SJCRH30 (cell line): ENCODE measurements around the gene CSRNP3. TPM values are rescaled to one million over a fixed set of nuclear protein-coding genes. Genes with fewer than 3 reads are reported as not detected.

Source experiments
- DNase-seq, 2 experiments: peaks; one replicate each; pipeline ENCODE4 v3.0.0-alpha.2; 2015 to 2020
- H3K27ac ChIP-seq: fragments of 250-450 bp; sonication (Bioruptor Pico); 2 replicates; pipeline ENCODE4 v1.5.1; 2020; ENCODE audit warnings: mild to moderate bottlenecking, moderate library complexity
- H3K27me3 ChIP-seq: fragments of 250-450 bp; sonication (Bioruptor Pico); 2 replicates; pipeline ENCODE4 v1.5.1; 2020; ENCODE audit warnings: mild to moderate bottlenecking, moderate library complexity
- H3K36me3 ChIP-seq: fragments of 250-450 bp; sonication (Bioruptor Pico); 2 replicates; pipeline ENCODE4 v1.5.1; 2020; ENCODE audit warnings: mild to moderate bottlenecking, moderate library complexity
- H3K4me1 ChIP-seq: fragments of 250-450 bp; sonication (Bioruptor Pico); 2 replicates; pipeline ENCODE4 v1.5.1; 2020; ENCODE audit warnings: mild to moderate bottlenecking, moderate library complexity
- H3K4me3 ChIP-seq: fragments of 250-450 bp; sonication (Bioruptor Pico); 2 replicates; pipeline ENCODE4 v1.5.1; 2020; ENCODE audit warnings: mild to moderate bottlenecking, moderate library complexity
- H3K9me3 ChIP-seq: fragments of 250-450 bp; sonication (Bioruptor Pico); replicated peaks from 2 replicates; pipeline ENCODE4 v1.5.1; 2020; ENCODE audit warnings: mild to moderate bottlenecking, moderate library complexity
- total RNA-seq: library from RNA; depleted of rRNA; stranded (reverse); fragments of >200 nt; shearing (Covaris generic); gene quantifications from 2 replicates; pipeline ENCODE4 v1.2.3, GENCODE V29; 2014

Gene CSRNP3
- total RNA-seq, 1 experiment from 2014 or later = 2.9 TPM

GRCh38 chr2:165610591-165611029 lies 141.1 kb downstream of the CSRNP3 start:
- Histone ChIP-seq H3K36me3 (no peaks in the 10 kb centered on the region), H3K9me3 (no peaks in the 10 kb centered on the region), H3K27ac (no peak overlapping the region), H3K27me3 (no peaks in the 10 kb centered on the region), H3K4me3 (no peak overlapping the region), H3K4me1 (no peaks in the 10 kb centered on the region)
- peak in 1 of 2 experiments; percentile 5 for DNase-seq

GRCh38 chr2:165617741-165618481 lies 148.4 kb downstream of the CSRNP3 start:
- Histone ChIP-seq H3K4me1 (no peaks in the 10 kb centered on the region), H3K36me3 (no peaks in the 10 kb centered on the region), H3K27ac (no peak overlapping the region), H3K27me3 (no peaks in the 10 kb centered on the region), H3K9me3 (no peaks in the 10 kb centered on the region), H3K4me3 (no peak overlapping the region)
- DNase-seq = peak in 1 of 2 experiments; percentile 7

- Histone ChIP-seq H3K9me3 (no peaks in the 10 kb centered on the region), H3K4me3 (no peak overlapping the region), H3K36me3 (no peaks in the 10 kb centered on the region), H3K27ac (no peak overlapping the region), H3K4me1 (no peaks in the 10 kb centered on the region), H3K27me3 (no peaks in the 10 kb centered on the region)
- DNase-seq = no peak
Observed at GRCh38 chr2:165618806-165619205, 149.3 kb downstream of the CSRNP3 start.

GRCh38 chr2:165621086-165621560 lies 151.6 kb downstream of the CSRNP3 start:
- Histone ChIP-seq H3K4me3 (no peak overlapping the region), H3K4me1 (no peaks in the 10 kb centered on the region), H3K27me3 (no peaks in the 10 kb centered on the region), H3K9me3 (no peaks in the 10 kb centered on the region), H3K36me3 (no peaks in the 10 kb centered on the region), H3K27ac (no peak overlapping the region)
- no peak for DNase-seq

GRCh38 chr2:165623161-165623560 lies 153.7 kb downstream of the CSRNP3 start:
- H3K27me3 ChIP-seq = no peaks in the 10 kb centered on the region
- H3K9me3 ChIP-seq = no peaks in the 10 kb centered on the region
- no peaks in the 10 kb centered on the region for H3K36me3 ChIP-seq
- H3K27ac ChIP-seq = no peak overlapping the region
- H3K4me3 ChIP-seq = no peak overlapping the region
- H3K4me1 ChIP-seq = no peaks in the 10 kb centered on the region
- no peak for DNase-seq

- no peaks in the 10 kb centered on the region for H3K9me3 ChIP-seq
- H3K36me3 ChIP-seq = no peaks in the 10 kb centered on the region
- no peaks in the 10 kb centered on the region for H3K4me1 ChIP-seq
- H3K27me3 ChIP-seq = no peaks in the 10 kb centered on the region
- H3K4me3 ChIP-seq = no peak overlapping the region
- no peak overlapping the region for H3K27ac ChIP-seq
- no peak for DNase-seq
Observed at GRCh38 chr2:165623783-165624469, 154.4 kb downstream of the CSRNP3 start.

GRCh38 chr2:165624470-165624800 lies 154.9 kb downstream of the CSRNP3 start:
- H3K4me1 ChIP-seq = no peaks in the 10 kb centered on the region
- no peak overlapping the region for H3K27ac ChIP-seq
- H3K9me3 ChIP-seq = no peaks in the 10 kb centered on the region
- no peak overlapping the region for H3K4me3 ChIP-seq
- DNase-seq = no peak
- H3K36me3 ChIP-seq = no peaks in the 10 kb centered on the region
- H3K27me3 ChIP-seq = no peaks in the 10 kb centered on the region

- H3K27ac ChIP-seq = no peak overlapping the region
- H3K4me3 ChIP-seq = no peak overlapping the region
- no peaks in the 10 kb centered on the region for H3K4me1 ChIP-seq
- H3K9me3 ChIP-seq = no peaks in the 10 kb centered on the region
- H3K27me3 ChIP-seq = no peaks in the 10 kb centered on the region
- DNase-seq = no peak
- no peaks in the 10 kb centered on the region for H3K36me3 ChIP-seq
Observed at GRCh38 chr2:165627470-165627869, 158.0 kb downstream of the CSRNP3 start.

GRCh38 chr2:165629776-165630175 lies 160.3 kb downstream of the CSRNP3 start:
- Histone ChIP-seq H3K27me3 (no peaks in the 10 kb centered on the region), H3K4me3 (no peak overlapping the region), H3K4me1 (peaks cover 9% of the 10 kb centered on the region), H3K9me3 (no peaks in the 10 kb centered on the region), H3K27ac (no peak overlapping the region), H3K36me3 (no peaks in the 10 kb centered on the region)
- no peak for DNase-seq

- Histone ChIP-seq H3K4me3 (no peak overlapping the region), H3K36me3 (no peaks in the 10 kb centered on the region), H3K4me1 (peaks cover 14% of the 10 kb centered on the region), H3K27me3 (no peaks in the 10 kb centered on the region), H3K27ac (no peak overlapping the region), H3K9me3 (no peaks in the 10 kb centered on the region)
- no peak for DNase-seq
Observed at GRCh38 chr2:165630236-165630635, 160.7 kb downstream of the CSRNP3 start.

GRCh38 chr2:165631089-165631488 lies 161.6 kb downstream of the CSRNP3 start:
- Histone ChIP-seq H3K4me1 (peaks cover 21% of the 10 kb centered on the region), H3K9me3 (no peaks in the 10 kb centered on the region), H3K27ac (no peak overlapping the region), H3K4me3 (no peak overlapping the region), H3K27me3 (no peaks in the 10 kb centered on the region), H3K36me3 (no peaks in the 10 kb centered on the region)
- DNase-seq = no peak

GRCh38 chr2:165632594-165632993 lies 163.1 kb downstream of the CSRNP3 start:
- H3K27ac ChIP-seq = no peak overlapping the region
- peaks cover 24% of the 10 kb centered on the region for H3K4me1 ChIP-seq
- H3K36me3 ChIP-seq = no peaks in the 10 kb centered on the region
- H3K27me3 ChIP-seq = no peaks in the 10 kb centered on the region
- no peaks in the 10 kb centered on the region for H3K9me3 ChIP-seq
- no peak for DNase-seq
- no peak overlapping the region for H3K4me3 ChIP-seq

GRCh38 chr2:165633431-165633830 lies 163.9 kb downstream of the CSRNP3 start:
- H3K27me3 ChIP-seq = no peaks in the 10 kb centered on the region
- H3K27ac ChIP-seq = no peak overlapping the region
- no peaks in the 10 kb centered on the region for H3K36me3 ChIP-seq
- H3K9me3 ChIP-seq = no peaks in the 10 kb centered on the region
- DNase-seq = no peak
- H3K4me1 ChIP-seq = peaks cover 24% of the 10 kb centered on the region
- no peak overlapping the region for H3K4me3 ChIP-seq

- Histone ChIP-seq H3K27ac (peak overlapping the region; percentile 59), H3K9me3 (no peaks in the 10 kb centered on the region), H3K36me3 (no peaks in the 10 kb centered on the region), H3K27me3 (no peaks in the 10 kb centered on the region), H3K4me3 (peak overlapping the region; percentile 10; the same call in 1 of the 2 replicates), H3K4me1 (peaks cover 24% of the 10 kb centered on the region)
- peak; percentile 27 to 32 for DNase-seq
Observed at GRCh38 chr2:165634282-165634681, 164.8 kb downstream of the CSRNP3 start.

- H3K9me3 ChIP-seq = no peaks in the 10 kb centered on the region
- peaks cover 24% of the 10 kb centered on the region for H3K4me1 ChIP-seq
- H3K36me3 ChIP-seq = no peaks in the 10 kb centered on the region
- no peaks in the 10 kb centered on the region for H3K27me3 ChIP-seq
- peak; percentile 68 to 72 for DNase-seq
- peak overlapping the region; percentile 59 for H3K27ac ChIP-seq
- H3K4me3 ChIP-seq = peak overlapping the region; percentile 10; the same call in 1 of the 2 replicates
Observed at GRCh38 chr2:165634855-165635254, 165.4 kb downstream of the CSRNP3 start.
